ENCODE measurements around the gene NTN1. TPM values are rescaled to one million over a fixed set of nuclear protein-coding genes. Genes with fewer than 3 reads are reported as not detected.

NTN1 gene
- total RNA-seq, 2 experiments from 2014 or later, result 0.09 TPM; not detected in 1

DNA sequence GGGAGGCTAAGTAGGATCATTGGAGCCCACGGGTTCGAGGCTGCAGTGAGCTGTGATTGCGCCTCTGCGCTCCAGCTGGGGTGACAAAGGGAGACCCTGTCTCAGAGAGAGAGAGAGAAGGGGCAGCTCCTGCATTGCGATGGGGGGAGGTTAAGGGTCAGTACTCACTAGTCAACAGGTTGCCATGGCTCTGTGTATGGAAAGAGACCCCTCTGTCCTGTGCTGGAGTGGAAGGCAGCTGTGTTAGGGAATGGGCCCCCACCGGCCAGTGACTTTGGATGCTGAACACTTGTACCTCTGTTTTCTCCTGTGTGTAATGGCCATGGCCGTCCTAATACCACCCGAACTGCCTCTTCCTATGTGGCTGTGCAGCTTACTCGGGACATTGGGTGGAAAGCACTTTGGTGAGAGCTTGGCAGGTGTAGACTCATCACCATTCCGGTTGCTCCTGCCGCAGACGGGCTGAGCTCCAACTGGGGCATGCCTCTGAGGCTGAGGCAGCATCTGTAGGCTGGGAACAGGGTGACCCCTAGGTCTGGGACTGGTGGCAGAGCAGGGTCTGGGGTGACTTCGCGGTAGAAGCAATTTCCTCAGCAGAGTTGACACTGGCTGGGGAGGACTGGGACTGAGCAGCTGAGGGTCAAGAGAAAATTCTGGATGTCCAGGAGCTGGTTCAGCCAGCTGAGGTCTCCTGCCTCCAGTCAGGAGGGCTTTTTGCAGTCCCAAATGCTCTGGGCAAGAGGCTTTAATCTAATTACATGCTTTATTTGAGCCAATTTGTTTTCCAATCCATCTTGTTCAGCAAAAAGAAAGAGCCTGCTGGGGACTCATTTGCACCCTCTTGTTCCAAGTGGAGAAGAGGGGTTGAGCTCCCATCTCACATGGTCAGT, 184.5 kb downstream of the NTN1 start:
- H3K27me3 Mint-ChIP-seq, result peaks cover 6% of the 10 kb centered on the region
- H3K4me1 Mint-ChIP-seq, result peaks cover 8% of the 10 kb centered on the region
- ATAC-seq (ENCODE audit: low read depth) (no peak), DNase-seq (no peak)
- H3K4me3 Mint-ChIP-seq, result no peak overlapping the region
- H3K9me3 Mint-ChIP-seq, result no peaks in the 10 kb centered on the region
- no peaks in the 10 kb centered on the region for H3K36me3 Mint-ChIP-seq
- POLR2A ChIA-PET, result no interaction called here
- H3K27ac Mint-ChIP-seq, result no peak overlapping the region

- no peak overlapping the region for H3K4me3 Mint-ChIP-seq
- POLR2A ChIA-PET, result no interaction called here
- DNase-seq, result no peak
- H3K9me3 Mint-ChIP-seq, result no peaks in the 10 kb centered on the region
- H3K36me3 Mint-ChIP-seq, result no peaks in the 10 kb centered on the region
- peaks cover 8% of the 10 kb centered on the region for H3K4me1 Mint-ChIP-seq
- peaks cover 6% of the 10 kb centered on the region for H3K27me3 Mint-ChIP-seq
- no peak overlapping the region for H3K27ac Mint-ChIP-seq
- no peak for ATAC-seq (ENCODE audit: low read depth)
Observed at GRCh38 chr17:9206410-9206703, 185.0 kb downstream of the NTN1 start.

- H3K9me3 Mint-ChIP-seq, result no peaks in the 10 kb centered on the region
- H3K27ac Mint-ChIP-seq, result no peak overlapping the region
- H3K4me1 Mint-ChIP-seq, result peaks cover 8% of the 10 kb centered on the region
- H3K36me3 Mint-ChIP-seq, result no peaks in the 10 kb centered on the region
- no peak overlapping the region for H3K4me3 Mint-ChIP-seq
- POLR2A ChIA-PET, result no interaction called here
- ATAC-seq (ENCODE audit: low read depth) (no peak), DNase-seq (no peak)
- peaks cover 6% of the 10 kb centered on the region for H3K27me3 Mint-ChIP-seq
Observed at GRCh38 chr17:9206741-9207332, 185.5 kb downstream of the NTN1 start.

DNA sequence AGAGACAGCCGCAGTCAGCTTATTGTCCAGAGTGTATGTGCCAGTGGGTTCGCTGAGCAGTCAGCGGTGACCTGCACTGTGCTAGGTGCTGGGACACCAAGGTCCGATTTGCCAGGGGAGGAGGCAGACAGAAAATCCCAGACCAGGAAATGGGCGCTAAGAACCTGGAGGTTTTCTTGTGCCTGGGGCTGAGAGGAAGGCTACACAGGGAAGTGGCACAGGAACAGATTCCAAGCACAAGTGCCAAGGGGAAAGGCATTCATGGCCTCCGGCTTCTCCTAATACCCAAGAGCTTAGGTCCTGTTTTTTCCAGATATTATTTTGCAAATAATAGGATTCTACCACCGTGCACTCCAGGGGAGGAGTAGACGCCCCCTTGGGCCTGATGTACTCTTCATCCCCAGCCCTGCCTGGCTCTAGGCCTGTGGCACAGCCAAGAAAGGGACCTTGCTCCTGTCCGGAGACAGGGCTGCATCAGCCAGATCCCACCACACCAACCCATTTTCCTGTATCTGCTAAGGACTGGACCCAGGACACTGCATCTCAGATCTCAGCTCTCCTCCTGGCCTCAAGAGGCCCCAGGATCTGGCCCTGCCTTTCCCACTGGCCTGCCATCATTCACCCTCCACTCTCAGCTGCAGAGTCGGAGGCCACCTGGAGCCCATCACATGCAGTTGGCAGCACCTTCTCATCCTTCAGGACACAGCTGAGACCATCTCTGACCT, 187.2 kb downstream of the NTN1 start:
- ATAC-seq (ENCODE audit: low read depth), result no peak
- no peak for DNase-seq
- Mint-ChIP-seq H3K9me3 (no peaks in the 10 kb centered on the region), H3K27me3 (peaks cover 6% of the 10 kb centered on the region), H3K36me3 (no peaks in the 10 kb centered on the region), H3K4me1 (peaks cover 5% of the 10 kb centered on the region), H3K27ac (no peak overlapping the region), H3K4me3 (no peak overlapping the region)
- POLR2A ChIA-PET, result no interaction called here

- peaks cover 2% of the 10 kb centered on the region for H3K9me3 Mint-ChIP-seq
- H3K4me3 Mint-ChIP-seq, result no peak overlapping the region
- DNase-seq, result no peak
- H3K27me3 Mint-ChIP-seq, result peaks cover 9% of the 10 kb centered on the region
- no peaks in the 10 kb centered on the region for H3K36me3 Mint-ChIP-seq
- no peak overlapping the region for H3K27ac Mint-ChIP-seq
- ATAC-seq (ENCODE audit: low read depth), result no peak
- POLR2A ChIA-PET, result no interaction called here
- H3K4me1 Mint-ChIP-seq, result peaks cover 2% of the 10 kb centered on the region
Observed at GRCh38 chr17:9209347-9209746, 188.0 kb downstream of the NTN1 start.

DNA sequence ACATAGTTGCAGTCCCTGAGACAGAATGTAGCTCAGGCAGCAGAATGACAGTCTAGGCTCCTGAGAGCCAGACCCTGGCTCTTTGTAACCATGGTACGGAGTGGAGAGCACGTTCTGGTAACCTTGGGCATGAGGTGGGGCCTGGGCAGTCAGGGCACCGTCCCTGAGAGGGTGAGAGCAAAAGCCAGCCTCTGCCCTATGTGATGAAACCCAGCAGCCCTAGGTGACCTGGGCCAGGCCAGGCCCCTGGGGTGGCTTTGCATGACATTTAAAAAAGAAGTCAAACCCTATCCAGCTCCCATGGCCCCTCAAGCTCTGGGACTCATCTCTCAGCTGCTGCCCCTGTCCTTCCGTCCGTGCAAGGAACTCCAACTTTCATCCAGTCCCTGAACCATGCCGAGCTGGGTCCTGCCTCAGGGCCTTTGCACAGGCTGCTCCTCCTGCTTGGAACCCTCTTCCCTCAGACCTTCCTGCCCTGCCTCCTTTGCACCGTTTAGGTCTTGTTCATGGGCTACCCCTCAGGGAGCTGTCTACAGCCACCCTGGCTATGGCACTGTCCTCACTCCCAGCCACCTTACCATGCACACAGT, 188.6 kb downstream of the NTN1 start:
- peaks cover 3% of the 10 kb centered on the region for H3K9me3 Mint-ChIP-seq
- ATAC-seq (ENCODE audit: low read depth) (no peak), DNase-seq (no peak)
- POLR2A ChIA-PET, result no interaction called here
- H3K4me1 Mint-ChIP-seq, result peaks cover under 1% of the 10 kb centered on the region
- H3K27ac Mint-ChIP-seq, result no peak overlapping the region
- H3K4me3 Mint-ChIP-seq, result no peak overlapping the region
- H3K27me3 Mint-ChIP-seq, result peaks cover 6% of the 10 kb centered on the region
- H3K36me3 Mint-ChIP-seq, result no peaks in the 10 kb centered on the region

- Mint-ChIP-seq H3K27me3 (peaks cover 3% of the 10 kb centered on the region), H3K4me1 (no peaks in the 10 kb centered on the region), H3K4me3 (no peak overlapping the region), H3K36me3 (peaks cover 3% of the 10 kb centered on the region), H3K27ac (no peak overlapping the region), H3K9me3 (peaks cover 12% of the 10 kb centered on the region)
- POLR2A ChIA-PET, result no interaction called here
- no peak for DNase-seq
- no peak for ATAC-seq (ENCODE audit: low read depth)
Observed at GRCh38 chr17:9211133-9211765, 189.9 kb downstream of the NTN1 start.

GRCh38 chr17:9212376-9213302, 191.3 kb downstream of the NTN1 start:
- peaks cover 3% of the 10 kb centered on the region for H3K36me3 Mint-ChIP-seq
- POLR2A ChIA-PET, result no interaction called here
- ATAC-seq (ENCODE audit: low read depth) (no peak), DNase-seq (no peak)
- no peak overlapping the region for H3K4me3 Mint-ChIP-seq
- peaks cover 3% of the 10 kb centered on the region for H3K27me3 Mint-ChIP-seq
- H3K9me3 Mint-ChIP-seq, result peaks cover 16% of the 10 kb centered on the region
- H3K27ac Mint-ChIP-seq, result no peak overlapping the region
- H3K4me1 Mint-ChIP-seq, result no peaks in the 10 kb centered on the region

DNA sequence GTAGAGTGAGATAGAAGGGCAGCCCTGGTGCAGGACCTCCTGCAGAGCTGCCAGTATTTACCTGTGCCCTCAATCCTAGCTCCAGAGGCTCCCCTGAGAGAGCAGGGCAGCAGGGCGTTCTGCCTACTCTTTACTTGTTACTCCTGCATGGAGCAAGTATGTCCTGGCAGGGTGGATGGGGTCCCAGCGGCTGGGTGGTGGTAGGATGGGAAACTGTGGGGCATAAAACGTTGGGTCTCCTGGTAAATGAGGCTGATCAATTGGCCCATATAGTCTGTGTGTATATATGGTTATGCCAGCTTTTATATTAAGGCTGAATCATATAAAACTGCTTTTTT, 192.0 kb downstream of the NTN1 start:
- ATAC-seq (ENCODE audit: low read depth), result no peak
- POLR2A ChIA-PET, result no interaction called here
- Mint-ChIP-seq H3K36me3 (peaks cover 3% of the 10 kb centered on the region), H3K27me3 (peaks cover 3% of the 10 kb centered on the region), H3K4me3 (no peak overlapping the region), H3K9me3 (peaks cover 16% of the 10 kb centered on the region), H3K4me1 (no peaks in the 10 kb centered on the region), H3K27ac (no peak overlapping the region)
- no peak for DNase-seq

DNA sequence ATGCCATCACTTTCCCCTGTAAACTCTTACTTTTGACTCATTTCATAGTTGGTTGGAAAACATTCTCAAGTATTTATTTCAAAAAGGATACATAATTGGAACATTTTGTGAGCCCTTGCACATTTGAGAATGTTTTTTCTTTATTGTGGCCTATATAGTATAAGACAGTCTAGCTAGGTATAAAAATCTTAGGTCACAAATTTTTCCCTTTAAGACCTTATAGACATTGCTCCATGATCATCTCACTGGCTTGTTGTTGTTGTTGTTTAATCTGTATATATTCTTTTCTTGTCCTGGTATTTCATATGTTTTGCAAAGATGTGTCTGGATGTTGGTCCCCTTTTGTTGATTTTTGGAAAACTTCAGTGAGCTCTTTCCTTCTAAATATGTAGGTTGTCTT, 194.2 kb downstream of the NTN1 start:
- H3K27me3 Mint-ChIP-seq, result peaks cover 3% of the 10 kb centered on the region
- H3K9me3 Mint-ChIP-seq, result peaks cover 16% of the 10 kb centered on the region
- peaks cover 3% of the 10 kb centered on the region for H3K36me3 Mint-ChIP-seq
- H3K27ac Mint-ChIP-seq, result no peak overlapping the region
- no peaks in the 10 kb centered on the region for H3K4me1 Mint-ChIP-seq
- ATAC-seq (ENCODE audit: low read depth), result no peak
- H3K4me3 Mint-ChIP-seq, result no peak overlapping the region
- DNase-seq, result no peak
- POLR2A ChIA-PET, result no interaction called here

GRCh38 chr17:9217151-9218056, 196.1 kb downstream of the NTN1 start:
- Mint-ChIP-seq H3K4me1 (no peaks in the 10 kb centered on the region), H3K27me3 (peaks cover 3% of the 10 kb centered on the region), H3K36me3 (peaks cover 3% of the 10 kb centered on the region), H3K27ac (no peak overlapping the region), H3K4me3 (no peak overlapping the region), H3K9me3 (peaks cover 16% of the 10 kb centered on the region)
- DNase-seq (no peak), ATAC-seq (ENCODE audit: low read depth) (no peak)
- POLR2A ChIA-PET, result no interaction called here

GRCh38 chr17:9218064-9218635, 196.8 kb downstream of the NTN1 start:
- no peak for DNase-seq
- Mint-ChIP-seq H3K4me3 (no peak overlapping the region), H3K4me1 (no peaks in the 10 kb centered on the region), H3K36me3 (peaks cover 3% of the 10 kb centered on the region), H3K9me3 (peaks cover 16% of the 10 kb centered on the region), H3K27ac (no peak overlapping the region), H3K27me3 (peaks cover 3% of the 10 kb centered on the region)
- ATAC-seq (ENCODE audit: low read depth), result no peak
- POLR2A ChIA-PET, result no interaction called here
